HG03520 (cell line): ENCODE results near the gene EPB41L2.

Experiments
- ATAC-seq: cut with Tn5 transposase; IDR thresholded peaks from one replicate; pipeline ENCODE4 v1.9.1; 2021; ENCODE audit warnings: mild to moderate bottlenecking, moderate library complexity; ENCODE audit not compliant: unreplicated experiment

The EPB41L2 gene

GRCh38 chr6:130879826-130880225 lies 183.2 kb downstream of the EPB41L2 start:
- ATAC-seq, result no peak

GRCh38 chr6:130873746-130874145 lies 189.3 kb downstream of the EPB41L2 start:
- no peak for ATAC-seq

GRCh38 chr6:130872250-130873095 lies 190.6 kb downstream of the EPB41L2 start:
- no peak for ATAC-seq

GRCh38 chr6:130870179-130870880 lies 192.7 kb downstream of the EPB41L2 start:
- no peak for ATAC-seq

GRCh38 chr6:130869681-130870080 lies 193.4 kb downstream of the EPB41L2 start:
- no peak for ATAC-seq

GRCh38 chr6:130865793-130866192 lies 197.3 kb downstream of the EPB41L2 start:
- no peak for ATAC-seq

GRCh38 chr6:130864344-130864743 lies 198.7 kb downstream of the EPB41L2 start:
- ATAC-seq, result no peak

- ATAC-seq, result no peak
Measured at GRCh38 chr6:130863415-130864230, 199.4 kb downstream of the EPB41L2 start.

GRCh38 chr6:130862370-130862769 lies 200.7 kb downstream of the EPB41L2 start:
- no peak for ATAC-seq

GRCh38 chr6:130859161-130859867 lies 203.7 kb downstream of the EPB41L2 start:
- no peak for ATAC-seq

- no peak for ATAC-seq
Measured at GRCh38 chr6:130858498-130859160, 204.4 kb downstream of the EPB41L2 start.

- no peak for ATAC-seq
Measured at GRCh38 chr6:130858054-130858453, 205.0 kb downstream of the EPB41L2 start.

- ATAC-seq, result no peak
Measured at GRCh38 chr6:130853555-130854183, 209.4 kb downstream of the EPB41L2 start.

- ATAC-seq, result no peak
Measured at GRCh38 chr6:130852844-130853554, 210.0 kb downstream of the EPB41L2 start.

GRCh38 chr6:130851026-130851425 lies 212.0 kb downstream of the EPB41L2 start:
- ATAC-seq, result no peak

GRCh38 chr6:130849594-130849993 lies 213.5 kb downstream of the EPB41L2 start:
- no peak for ATAC-seq

GRCh38 chr6:130848945-130849344 lies 214.1 kb downstream of the EPB41L2 start:
- ATAC-seq, result peak; percentile 91

GRCh38 chr6:130847001-130847910 lies 215.8 kb downstream of the EPB41L2 start:
- ATAC-seq, result no peak
